GM12874 (cell line): ENCODE measurements around the gene MYO5A.

ENCODE experiments used
- CTCF ChIP-seq: IDR thresholded peaks from 2 replicates; pipeline ENCODE4 v1.5.1; 2011; ENCODE audit warnings: low read depth, mild to moderate bottlenecking, control low read depth, low read length, moderate library complexity; ENCODE audit not compliant: insufficient read depth

The MYO5A gene

GRCh38 chr15:52283281-52283680, 245.4 kb downstream of the MYO5A start:
- TF ChIP-seq CTCF, result no peak

- no peak for TF ChIP-seq CTCF
Observed at GRCh38 chr15:52282418-52282817, 246.3 kb downstream of the MYO5A start.

- no peak for TF ChIP-seq CTCF
Observed at GRCh38 chr15:52281085-52282035, 247.3 kb downstream of the MYO5A start.

- no peak for TF ChIP-seq CTCF
Observed at GRCh38 chr15:52280326-52281084, 248.2 kb downstream of the MYO5A start.

GRCh38 chr15:52278636-52279367, 249.9 kb downstream of the MYO5A start:
- TF ChIP-seq CTCF, result no peak

- no peak for TF ChIP-seq CTCF
Observed at GRCh38 chr15:52278135-52278534, 250.5 kb downstream of the MYO5A start.

- TF ChIP-seq CTCF, result no peak
Observed at GRCh38 chr15:52277575-52277974, 251.1 kb downstream of the MYO5A start.
